Dendritic cell treated with granulocyte-macrophage colony-stimulating factor and Interleukin-4, amounts not matched to agents 40 ng/mL and 50 ng/mL, for 4 days (primary cell): ENCODE measurements around the gene IDH3A.
A peak's percentile ranks its signal among the peaks of the same experiment; 100 is the strongest.

Source experiments
- H3K27ac Mint-ChIP-seq: one replicate; pipeline ENCODE4 v1.8.0; 2022; ENCODE audit warnings: mild to moderate bottlenecking, mixed read lengths
- H3K27me3 Mint-ChIP-seq: one replicate; pipeline ENCODE4 v1.8.0; 2022; ENCODE audit warnings: mild to moderate bottlenecking, mixed read lengths
- H3K36me3 Mint-ChIP-seq: one replicate; pipeline ENCODE4 v1.8.0; 2022; ENCODE audit warnings: low read depth, mixed read lengths
- H3K4me1 Mint-ChIP-seq: one replicate; pipeline ENCODE4 v1.8.0; 2022; ENCODE audit warnings: low read depth, mixed read lengths
- H3K4me3 Mint-ChIP-seq: one replicate; pipeline ENCODE4 v1.8.0; 2022; ENCODE audit warnings: mild to moderate bottlenecking, moderate library complexity, mixed read lengths
- H3K9me3 Mint-ChIP-seq: one replicate; pipeline ENCODE4 v1.8.0; 2022; ENCODE audit warnings: mixed read lengths
- intact Hi-C: fragments of 100-400 bp; cut with micrococcal nuclease; formaldehyde crosslinking; loops from one replicate; pipeline ENCODE4 v1.15.0; 2022

IDH3A gene

GRCh38 chr15:78149068-78149804, at the start of gene IDH3A:
Gene IDH3A (plus strand): TSS chr15:78149362. CDS start chr15:78149404, 42 bp downstream.
- Mint-ChIP-seq H3K4me1 (peaks cover 33% of the 10 kb centered on the region), H3K4me3 (peak within 1 kb of the TSS; percentile 82), H3K27me3 (no peaks in the 10 kb centered on the region), H3K27ac (peak within 1 kb of the TSS; percentile 91), H3K9me3 (no peaks in the 10 kb centered on the region), H3K36me3 (peaks cover 17% of the 10 kb centered on the region)
- intact Hi-C loops, result no loop called here

GRCh38 chr15:78100886-78101285, 48.3 kb upstream of the IDH3A start:
- no peaks in the 10 kb centered on the region for H3K36me3 Mint-ChIP-seq
- no peak overlapping the region for H3K4me3 Mint-ChIP-seq
- peaks cover 36% of the 10 kb centered on the region for H3K4me1 Mint-ChIP-seq
- H3K27ac Mint-ChIP-seq, result peak overlapping the region; percentile 59
- no peaks in the 10 kb centered on the region for H3K9me3 Mint-ChIP-seq
- H3K27me3 Mint-ChIP-seq, result no peaks in the 10 kb centered on the region
- intact Hi-C loops, result no loop called here

GRCh38 chr15:78101423-78102105, 47.6 kb upstream of the IDH3A start:
- intact Hi-C loops, result no loop called here
- H3K4me1 Mint-ChIP-seq, result peaks cover 43% of the 10 kb centered on the region
- no peaks in the 10 kb centered on the region for H3K27me3 Mint-ChIP-seq
- H3K4me3 Mint-ChIP-seq, result no peak overlapping the region
- peak overlapping the region; percentile 59 for H3K27ac Mint-ChIP-seq
- H3K36me3 Mint-ChIP-seq, result no peaks in the 10 kb centered on the region
- H3K9me3 Mint-ChIP-seq, result no peaks in the 10 kb centered on the region

- no peak overlapping the region for H3K4me3 Mint-ChIP-seq
- H3K4me1 Mint-ChIP-seq, result peaks cover 45% of the 10 kb centered on the region
- no peaks in the 10 kb centered on the region for H3K9me3 Mint-ChIP-seq
- intact Hi-C loops, result no loop called here
- no peaks in the 10 kb centered on the region for H3K27me3 Mint-ChIP-seq
- H3K27ac Mint-ChIP-seq, result peak overlapping the region; percentile 73
- no peaks in the 10 kb centered on the region for H3K36me3 Mint-ChIP-seq
Observed at GRCh38 chr15:78102211-78102610, 47.0 kb upstream of the IDH3A start.

GRCh38 chr15:78102741-78103140, 46.4 kb upstream of the IDH3A start:
- H3K27me3 Mint-ChIP-seq, result no peaks in the 10 kb centered on the region
- H3K9me3 Mint-ChIP-seq, result no peaks in the 10 kb centered on the region
- H3K36me3 Mint-ChIP-seq, result no peaks in the 10 kb centered on the region
- intact Hi-C loops, result no loop called here
- H3K27ac Mint-ChIP-seq, result peak overlapping the region; percentile 73
- peak overlapping the region; percentile 30 for H3K4me3 Mint-ChIP-seq
- peaks cover 45% of the 10 kb centered on the region for H3K4me1 Mint-ChIP-seq

GRCh38 chr15:78103406-78104118, 45.6 kb upstream of the IDH3A start:
- Mint-ChIP-seq H3K36me3 (no peaks in the 10 kb centered on the region), H3K4me1 (peaks cover 47% of the 10 kb centered on the region), H3K27ac (peak overlapping the region; percentile 73), H3K4me3 (no peak overlapping the region), H3K27me3 (no peaks in the 10 kb centered on the region), H3K9me3 (no peaks in the 10 kb centered on the region)
- intact Hi-C loops, result no loop called here

- H3K27ac Mint-ChIP-seq, result peak overlapping the region; percentile 73
- H3K4me3 Mint-ChIP-seq, result no peak overlapping the region
- intact Hi-C loops, result no loop called here
Observed at GRCh38 chr15:78104119-78104479, 45.1 kb upstream of the IDH3A start.

GRCh38 chr15:78104566-78105475, 44.3 kb upstream of the IDH3A start:
- intact Hi-C loops, result loop anchor here (5.0 kb wide), 1 partner anchor 103 kb away; no protein-coding TSS in a partner anchor
- Mint-ChIP-seq H3K27ac (peak overlapping the region; percentile 73), H3K4me3 (no peak overlapping the region), H3K36me3 (no peaks in the 10 kb centered on the region), H3K27me3 (peaks cover 2% of the 10 kb centered on the region), H3K9me3 (no peaks in the 10 kb centered on the region), H3K4me1 (peaks cover 51% of the 10 kb centered on the region)

More at GRCh38 chr15:78104119-78104479, 45.1 kb upstream of the IDH3A start:
- H3K9me3 Mint-ChIP-seq, result no peaks in the 10 kb centered on the region
- peaks cover 51% of the 10 kb centered on the region for H3K4me1 Mint-ChIP-seq
- peaks cover 2% of the 10 kb centered on the region for H3K27me3 Mint-ChIP-seq
- no peaks in the 10 kb centered on the region for H3K36me3 Mint-ChIP-seq

GRCh38 chr15:78105476-78106241, 43.5 kb upstream of the IDH3A start:
- H3K27ac Mint-ChIP-seq, result peak overlapping the region; percentile 73
- peaks cover 2% of the 10 kb centered on the region for H3K27me3 Mint-ChIP-seq
- no peaks in the 10 kb centered on the region for H3K36me3 Mint-ChIP-seq
- H3K9me3 Mint-ChIP-seq, result no peaks in the 10 kb centered on the region
- no peak overlapping the region for H3K4me3 Mint-ChIP-seq
- peaks cover 51% of the 10 kb centered on the region for H3K4me1 Mint-ChIP-seq
- intact Hi-C loops, result loop anchor here (5.0 kb wide), 1 partner anchor 103 kb away; no protein-coding TSS in a partner anchor

GRCh38 chr15:78107471-78107870, 41.7 kb upstream of the IDH3A start:
- peaks cover 2% of the 10 kb centered on the region for H3K27me3 Mint-ChIP-seq
- H3K4me1 Mint-ChIP-seq, result peaks cover 49% of the 10 kb centered on the region
- H3K4me3 Mint-ChIP-seq, result no peak overlapping the region
- H3K36me3 Mint-ChIP-seq, result no peaks in the 10 kb centered on the region
- no peaks in the 10 kb centered on the region for H3K9me3 Mint-ChIP-seq
- intact Hi-C loops, result loop anchor here (5.0 kb wide), 1 partner anchor 105 kb away; no protein-coding TSS in a partner anchor
- no peak overlapping the region for H3K27ac Mint-ChIP-seq

- intact Hi-C loops, result loop anchor here (1.0 to 5.0 kb wide), 3 partner anchors 106 to 150 kb away; no protein-coding TSS in a partner anchor
- H3K4me3 Mint-ChIP-seq, result no peak overlapping the region
- H3K4me1 Mint-ChIP-seq, result peaks cover 42% of the 10 kb centered on the region
- H3K36me3 Mint-ChIP-seq, result no peaks in the 10 kb centered on the region
- peaks cover 2% of the 10 kb centered on the region for H3K27me3 Mint-ChIP-seq
- no peaks in the 10 kb centered on the region for H3K9me3 Mint-ChIP-seq
- H3K27ac Mint-ChIP-seq, result peak overlapping the region; percentile 35
Observed at GRCh38 chr15:78108300-78109084, 40.7 kb upstream of the IDH3A start.

GRCh38 chr15:78109156-78109555, 40.0 kb upstream of the IDH3A start:
- H3K27me3 Mint-ChIP-seq, result peaks cover 2% of the 10 kb centered on the region
- no peaks in the 10 kb centered on the region for H3K36me3 Mint-ChIP-seq
- intact Hi-C loops, result loop anchor here (2.0 to 5.0 kb wide), 2 partner anchors 107 to 150 kb away; no protein-coding TSS in a partner anchor
- H3K27ac Mint-ChIP-seq, result peak overlapping the region; percentile 35
- peaks cover 38% of the 10 kb centered on the region for H3K4me1 Mint-ChIP-seq
- no peak overlapping the region for H3K4me3 Mint-ChIP-seq
- H3K9me3 Mint-ChIP-seq, result no peaks in the 10 kb centered on the region
